B cell (primary cell): Measurements from ENCODE around the gene KIRREL3.

Experiments
- CTCF ChIP-seq: fragments of 200-600 bp; IDR thresholded peaks from one replicate; pipeline ENCODE4 v1.8.0; 2022; ENCODE audit warnings: antibody characterized with exemption, mild to moderate bottlenecking
- EZH2 ChIP-seq: IDR thresholded peaks from 2 replicates; pipeline ENCODE4 v1.6.1; 2012; ENCODE audit warnings: borderline replicate concordance, low read depth, mild to moderate bottlenecking, moderate library complexity, low read length; ENCODE audit not compliant: insufficient read depth, poor library complexity, severe bottlenecking

DNA sequence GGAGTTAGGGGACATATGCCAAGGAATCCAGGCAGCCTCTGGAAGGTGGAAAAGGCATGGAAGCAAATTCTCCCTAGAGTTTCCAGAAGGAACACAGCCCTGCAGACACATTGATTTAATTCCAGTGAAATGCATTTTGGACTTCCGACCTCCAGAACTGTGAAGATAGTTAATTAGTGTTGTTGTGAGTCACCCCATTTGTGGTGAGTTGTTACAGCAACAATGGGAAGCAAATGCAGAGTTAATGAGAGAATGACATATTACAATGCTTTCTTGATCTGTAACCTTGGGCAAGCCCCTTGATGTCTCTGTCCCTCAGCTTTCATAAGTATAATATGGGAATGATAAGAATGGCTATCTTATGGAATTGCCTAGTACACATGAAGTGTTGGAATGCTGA, 178.7 kb downstream of the KIRREL3 start:
- TF ChIP-seq CTCF: no peak
- no peak for TF ChIP-seq EZH2
